Activated B cell treated with CpG ODN at 0.5 μM for 24 hours (primary cell): ENCODE data around the gene PLPPR4. TPM values are rescaled to one million over a fixed set of nuclear protein-coding genes. Genes with fewer than 3 reads are reported as not detected.
"Not testable (repeated sequence)": the region's sequence is repeated elsewhere in the genome, so short reads cannot be mapped to it uniquely, and the experiment has no call there.

Experiments used
- ATAC-seq: fragments of 200-7000 bp; cut with Tn5 transposase; one replicate; pipeline ENCODE4 v1.10.0; 2021; ENCODE audit warnings: low read depth, mild to moderate bottlenecking, moderate library complexity
- CTCF ChIA-PET: fragments of 350-600 bp; sonication (Branson Sonifier 250); formaldehyde crosslinking; loops from one replicate; lab custom pipeline; 2021; ENCODE audit warnings: antibody characterized with exemption; lab: Charles Lee
- POLR2A ChIA-PET: fragments of 350-600 bp; sonication (Branson Sonifier 250); formaldehyde crosslinking; loops from one replicate; lab custom pipeline; 2021; ENCODE audit warnings: antibody characterized with exemption; lab: Charles Lee
- DNase-seq: peaks from one replicate; pipeline ENCODE4 v3.0.0; 2022
- H3K27ac Mint-ChIP-seq: one replicate; pipeline ENCODE4 v1.8.0; 2020; ENCODE audit warnings: mixed read lengths
- H3K27me3 Mint-ChIP-seq: one replicate; pipeline ENCODE4 v1.8.0; 2021; ENCODE audit warnings: mixed read lengths
- H3K36me3 Mint-ChIP-seq: one replicate; pipeline ENCODE4 v1.8.0; 2021; ENCODE audit warnings: low read depth, mixed read lengths
- H3K4me1 Mint-ChIP-seq: one replicate; pipeline ENCODE4 v1.8.0; 2021; ENCODE audit warnings: mixed read lengths
- H3K4me3 Mint-ChIP-seq: one replicate; pipeline ENCODE4 v1.8.0; 2020; ENCODE audit warnings: mild to moderate bottlenecking, mixed read lengths
- H3K9me3 Mint-ChIP-seq: one replicate; pipeline ENCODE4 v1.8.0; 2020; ENCODE audit warnings: mixed read lengths
- intact Hi-C: fragments of 100-400 bp; cut with micrococcal nuclease; formaldehyde crosslinking; loops from one replicate; pipeline ENCODE4 v1.15.1; 2024
- total RNA-seq: library from RNA; stranded (reverse); gene quantifications from 2 replicates; pipeline ENCODE4 v1.2.3, GENCODE V29; 2022
- TF ChIP-seq, protein P1 (sequence below): fragments of 200-600 bp; IDR thresholded peaks from one replicate; pipeline ENCODE4 v1.8.0; 2022; ENCODE audit warnings: antibody characterized with exemption, mild to moderate bottlenecking

PLPPR4 gene
- total RNA-seq, 1 donor from 2014 or later = not detected

DNA sequence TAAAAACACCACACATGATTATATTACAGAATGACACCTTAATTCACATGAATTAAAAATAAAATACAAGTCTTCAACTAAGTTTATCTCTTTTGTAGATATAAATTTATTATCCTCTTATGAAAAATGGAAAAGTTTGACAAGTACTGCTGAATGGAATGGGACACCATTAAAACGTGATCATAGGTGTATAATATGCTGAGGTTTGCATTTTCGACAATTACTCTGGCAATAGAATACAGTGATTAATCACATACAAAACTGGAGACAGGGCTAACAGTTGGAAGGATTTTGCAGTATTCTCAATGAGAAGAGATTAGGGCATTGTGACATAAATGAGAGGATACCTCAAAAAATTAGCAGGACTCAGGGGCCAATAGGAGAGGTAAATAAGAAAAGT lies 17.1 kb upstream of the PLPPR4 start:
- Mint-ChIP-seq H3K36me3 (no peaks in the 10 kb centered on the region), H3K4me1 (no peaks in the 10 kb centered on the region), H3K4me3 (no peak overlapping the region), H3K27ac (no peak overlapping the region), H3K27me3 (no peaks in the 10 kb centered on the region), H3K9me3 (peaks cover 6% of the 10 kb centered on the region)
- ChIA-PET CTCF (no interaction called here), POLR2A (no interaction called here)
- TF ChIP-seq, protein P1, sequence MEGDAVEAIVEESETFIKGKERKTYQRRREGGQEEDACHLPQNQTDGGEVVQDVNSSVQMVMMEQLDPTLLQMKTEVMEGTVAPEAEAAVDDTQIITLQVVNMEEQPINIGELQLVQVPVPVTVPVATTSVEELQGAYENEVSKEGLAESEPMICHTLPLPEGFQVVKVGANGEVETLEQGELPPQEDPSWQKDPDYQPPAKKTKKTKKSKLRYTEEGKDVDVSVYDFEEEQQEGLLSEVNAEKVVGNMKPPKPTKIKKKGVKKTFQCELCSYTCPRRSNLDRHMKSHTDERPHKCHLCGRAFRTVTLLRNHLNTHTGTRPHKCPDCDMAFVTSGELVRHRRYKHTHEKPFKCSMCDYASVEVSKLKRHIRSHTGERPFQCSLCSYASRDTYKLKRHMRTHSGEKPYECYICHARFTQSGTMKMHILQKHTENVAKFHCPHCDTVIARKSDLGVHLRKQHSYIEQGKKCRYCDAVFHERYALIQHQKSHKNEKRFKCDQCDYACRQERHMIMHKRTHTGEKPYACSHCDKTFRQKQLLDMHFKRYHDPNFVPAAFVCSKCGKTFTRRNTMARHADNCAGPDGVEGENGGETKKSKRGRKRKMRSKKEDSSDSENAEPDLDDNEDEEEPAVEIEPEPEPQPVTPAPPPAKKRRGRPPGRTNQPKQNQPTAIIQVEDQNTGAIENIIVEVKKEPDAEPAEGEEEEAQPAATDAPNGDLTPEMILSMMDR = no peak
- intact Hi-C loops = no loop called here
- DNase-seq (no peak), ATAC-seq (no peak)

- ATAC-seq (no peak), DNase-seq (no peak)
- no peaks in the 10 kb centered on the region for H3K36me3 Mint-ChIP-seq
- peaks cover 3% of the 10 kb centered on the region for H3K9me3 Mint-ChIP-seq
- POLR2A ChIA-PET = no interaction called here
- TF ChIP-seq, protein P1 = no peak
- CTCF ChIA-PET = no interaction called here
- no peak overlapping the region for H3K27ac Mint-ChIP-seq
- intact Hi-C loops = no loop called here
- H3K4me3 Mint-ChIP-seq = no peak overlapping the region
- no peaks in the 10 kb centered on the region for H3K27me3 Mint-ChIP-seq
- H3K4me1 Mint-ChIP-seq = no peaks in the 10 kb centered on the region
Measured at GRCh38 chr1:99250728-99251127, 13.6 kb upstream of the PLPPR4 start.

- ATAC-seq (no peak), DNase-seq (no peak)
- no peak overlapping the region for H3K4me3 Mint-ChIP-seq
- no peaks in the 10 kb centered on the region for H3K36me3 Mint-ChIP-seq
- ChIA-PET CTCF (no interaction called here), POLR2A (no interaction called here)
- intact Hi-C loops = no loop called here
- H3K4me1 Mint-ChIP-seq = no peaks in the 10 kb centered on the region
- TF ChIP-seq, protein P1 = no peak
- H3K9me3 Mint-ChIP-seq = peaks cover under 1% of the 10 kb centered on the region
- H3K27ac Mint-ChIP-seq = no peak overlapping the region
- no peaks in the 10 kb centered on the region for H3K27me3 Mint-ChIP-seq
Measured at GRCh38 chr1:99251308-99251707, 13.0 kb upstream of the PLPPR4 start.

DNA sequence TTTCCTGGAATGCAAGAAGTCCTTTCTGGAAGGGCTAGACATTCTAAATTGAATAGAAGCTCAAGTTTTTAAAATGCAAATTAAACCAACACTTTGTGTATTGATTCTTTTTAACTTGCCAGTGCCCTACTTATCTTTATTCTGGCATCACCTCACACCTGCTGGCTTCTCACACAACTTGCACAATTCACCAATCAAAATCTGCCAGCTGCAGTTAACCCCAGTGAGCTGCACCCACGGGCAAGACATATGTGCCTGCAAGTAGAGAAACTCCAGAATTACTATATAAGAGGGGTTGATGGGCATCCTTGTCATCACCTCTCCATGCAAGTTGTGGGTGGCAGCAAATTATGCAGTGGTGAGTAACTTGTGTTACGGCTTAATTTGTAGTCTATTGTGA lies 11.7 kb upstream of the PLPPR4 start:
- DNase-seq (no peak), ATAC-seq (no peak)
- no peaks in the 10 kb centered on the region for H3K36me3 Mint-ChIP-seq
- intact Hi-C loops = no loop called here
- TF ChIP-seq, protein P1 = no peak
- no peak overlapping the region for H3K27ac Mint-ChIP-seq
- H3K4me1 Mint-ChIP-seq = no peaks in the 10 kb centered on the region
- H3K4me3 Mint-ChIP-seq = no peak overlapping the region
- ChIA-PET POLR2A (no interaction called here), CTCF (no interaction called here)
- H3K9me3 Mint-ChIP-seq = no peaks in the 10 kb centered on the region
- no peaks in the 10 kb centered on the region for H3K27me3 Mint-ChIP-seq

GRCh38 chr1:99260402-99260801 lies 3.9 kb upstream of the PLPPR4 start:
- ATAC-seq, H3K27ac Mint-ChIP-seq, intact Hi-C loops, H3K36me3 Mint-ChIP-seq, H3K4me1 Mint-ChIP-seq, CTCF ChIA-PET, POLR2A ChIA-PET, DNase-seq, H3K4me3 Mint-ChIP-seq, H3K9me3 Mint-ChIP-seq: not testable (repeated sequence)
- peaks cover 20% of the 10 kb centered on the region for H3K27me3 Mint-ChIP-seq

DNA sequence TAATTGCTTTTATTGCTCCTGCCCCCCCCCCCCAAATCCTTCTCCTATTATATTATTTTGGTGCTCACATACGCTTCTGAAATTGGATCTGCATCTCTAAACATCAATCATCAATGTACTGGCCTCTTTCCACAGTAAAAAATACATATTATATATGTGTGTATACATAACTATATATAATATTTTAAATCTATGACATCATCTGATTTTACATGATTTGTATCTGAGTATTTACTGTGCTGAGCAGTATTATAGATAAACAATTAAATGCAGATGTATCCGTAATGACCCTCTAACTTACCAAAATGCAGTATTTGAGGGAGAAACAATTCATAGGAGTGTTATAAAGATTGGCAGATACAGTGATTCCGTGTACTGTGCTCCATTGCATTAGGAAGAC lies 832 bp downstream of the PLPPR4 start:
- DNase-seq (no peak), ATAC-seq (no peak)
- TF ChIP-seq, protein P1 = no peak
- ChIA-PET CTCF (no interaction called here), POLR2A (no interaction called here)
- Mint-ChIP-seq H3K27me3 (peaks cover 22% of the 10 kb centered on the region), H3K9me3 (peaks cover 5% of the 10 kb centered on the region), H3K4me3 (no peak overlapping the region), H3K27ac (no peak overlapping the region), H3K36me3 (no peaks in the 10 kb centered on the region), H3K4me1 (no peaks in the 10 kb centered on the region)
- intact Hi-C loops = no loop called here
